Measurements from ENCODE around the gene TTC4. TPM values are rescaled to one million over a fixed set of nuclear protein-coding genes. Genes with fewer than 3 reads are reported as not detected.

TTC4 gene
- polyA plus RNA-seq, 1 experiment: 20.5 TPM

- DNase-seq (ENCODE audit: low read depth): no peak
- ChIA-PET POLR2A (no interaction called here), CTCF (no interaction called here)
- Histone ChIP-seq H3K36me3 (ENCODE audit: control insufficient read depth, insufficient read depth, low read length) (no peaks in the 10 kb centered on the region), H3K27me3 (ENCODE audit: control insufficient read depth, insufficient read depth, low read length) (peaks cover 4% of the 10 kb centered on the region), H3K4me3 (ENCODE audit: low read depth, low read length) (no peak overlapping the region)
- no peak for TF ChIP-seq CTCF (IDR thresholded peaks at IDR 0.05; ENCODE audit: insufficient read depth, low read depth, low read length)
Measured at GRCh38 chr1:54695764-54696163, 19.9 kb upstream of the TTC4 start.

GRCh38 chr1:54696262-54696661, 19.4 kb upstream of the TTC4 start:
- no peaks in the 10 kb centered on the region for H3K36me3 ChIP-seq (ENCODE audit: control insufficient read depth, insufficient read depth, low read length)
- DNase-seq (ENCODE audit: low read depth): no peak
- TF ChIP-seq CTCF (IDR thresholded peaks at IDR 0.05; ENCODE audit: insufficient read depth, low read depth, low read length): no peak
- no peak overlapping the region for H3K4me3 ChIP-seq (ENCODE audit: low read depth, low read length)
- peaks cover 8% of the 10 kb centered on the region for H3K27me3 ChIP-seq (ENCODE audit: control insufficient read depth, insufficient read depth, low read length)
- CTCF ChIA-PET: no interaction called here
- POLR2A ChIA-PET: no interaction called here

- no peak for TF ChIP-seq CTCF (IDR thresholded peaks at IDR 0.05; ENCODE audit: insufficient read depth, low read depth, low read length)
- POLR2A ChIA-PET: no interaction called here
- CTCF ChIA-PET: no interaction called here
- Histone ChIP-seq H3K27me3 (ENCODE audit: control insufficient read depth, insufficient read depth, low read length) (peaks cover 9% of the 10 kb centered on the region), H3K4me3 (ENCODE audit: low read depth, low read length) (no peak overlapping the region), H3K36me3 (ENCODE audit: control insufficient read depth, insufficient read depth, low read length) (no peaks in the 10 kb centered on the region)
- no peak for DNase-seq (ENCODE audit: low read depth)
Measured at GRCh38 chr1:54697896-54698295, 17.8 kb upstream of the TTC4 start.

- CTCF ChIA-PET: no interaction called here
Measured at GRCh38 chr1:54698346-54698745, 17.3 kb upstream of the TTC4 start.

GRCh38 chr1:54699936-54700525, 15.6 kb upstream of the TTC4 start:
- POLR2A ChIA-PET: no interaction called here
- no peak for DNase-seq (ENCODE audit: low read depth)
- no peaks in the 10 kb centered on the region for H3K36me3 ChIP-seq (ENCODE audit: control insufficient read depth, insufficient read depth, low read length)
- peaks cover 7% of the 10 kb centered on the region for H3K27me3 ChIP-seq (ENCODE audit: control insufficient read depth, insufficient read depth, low read length)
- CTCF ChIA-PET: interaction anchor here (0.6 kb wide), 1 partner anchor 28 kb away, joined by 4 read pairs; no protein-coding TSS in a partner anchor
- H3K4me3 ChIP-seq (ENCODE audit: low read depth, low read length): no peak overlapping the region
- TF ChIP-seq CTCF (IDR thresholded peaks at IDR 0.05; ENCODE audit: insufficient read depth, low read depth, low read length): no peak

More at GRCh38 chr1:54698346-54698745, 17.3 kb upstream of the TTC4 start:
- POLR2A ChIA-PET: no interaction called here
- Histone ChIP-seq H3K36me3 (ENCODE audit: control insufficient read depth, insufficient read depth, low read length) (no peaks in the 10 kb centered on the region), H3K27me3 (ENCODE audit: control insufficient read depth, insufficient read depth, low read length) (peaks cover 9% of the 10 kb centered on the region), H3K4me3 (ENCODE audit: low read depth, low read length) (no peak overlapping the region)
- no peak for TF ChIP-seq CTCF (IDR thresholded peaks at IDR 0.05; ENCODE audit: insufficient read depth, low read depth, low read length)
- no peak for DNase-seq (ENCODE audit: low read depth)
